ENCODE measurements around the gene SLC26A8. TPM values are rescaled to one million over a fixed set of nuclear protein-coding genes. Genes with fewer than 3 reads are reported as not detected.

The SLC26A8 gene
- total RNA-seq, 1 donor, result not detected

- no peak overlapping the region for H3K4me3 ChIP-seq (ENCODE audit: low read depth, low read length)
- TF ChIP-seq CTCF (IDR thresholded peaks at IDR 0.05; ENCODE audit: insufficient read depth, low read depth, low read length), result no peak
- peak; percentile 51 for DNase-seq (ENCODE audit: low read depth)
These were observed 1.5 kb upstream of the SLC26A8 start for GRCh38 chr6:36025932-36026327.

- no peak overlapping the region for H3K4me3 ChIP-seq (ENCODE audit: low read depth, low read length)
- peak; percentile 68 for DNase-seq (ENCODE audit: low read depth)
- no peak for TF ChIP-seq CTCF (IDR thresholded peaks at IDR 0.05; ENCODE audit: insufficient read depth, low read depth, low read length)
These were observed 955 bp upstream of the SLC26A8 start for GRCh38 chr6:36025260-36025931.

GRCh38 chr6:36020154-36020553 is 4.3 kb downstream of the SLC26A8 start:
- no peak for TF ChIP-seq CTCF (IDR thresholded peaks at IDR 0.05; ENCODE audit: insufficient read depth, low read depth, low read length)
- DNase-seq (ENCODE audit: low read depth), result no peak

GRCh38 chr6:36019167-36019566 is 5.3 kb downstream of the SLC26A8 start:
- no peak overlapping the region for H3K4me3 ChIP-seq (ENCODE audit: low read depth, low read length)
- DNase-seq (ENCODE audit: low read depth), result no peak
- TF ChIP-seq CTCF (IDR thresholded peaks at IDR 0.05; ENCODE audit: insufficient read depth, low read depth, low read length), result no peak

More at GRCh38 chr6:36020154-36020553, 4.3 kb downstream of the SLC26A8 start:
- H3K4me3 ChIP-seq (ENCODE audit: low read depth, low read length), result no peak overlapping the region

- no peak for DNase-seq (ENCODE audit: low read depth)
- no peak overlapping the region for H3K4me3 ChIP-seq (ENCODE audit: low read depth, low read length)
- TF ChIP-seq CTCF (IDR thresholded peaks at IDR 0.05; ENCODE audit: insufficient read depth, low read depth, low read length), result no peak
These were observed 6.1 kb downstream of the SLC26A8 start for GRCh38 chr6:36018339-36018738.

- DNase-seq (ENCODE audit: low read depth), result no peak
- no peak for TF ChIP-seq CTCF (IDR thresholded peaks at IDR 0.05; ENCODE audit: insufficient read depth, low read depth, low read length)
- H3K4me3 ChIP-seq (ENCODE audit: low read depth, low read length), result no peak overlapping the region
These were observed 8.8 kb downstream of the SLC26A8 start for GRCh38 chr6:36015666-36016065.

GRCh38 chr6:36000451-36000850 is 24.0 kb downstream of the SLC26A8 start:
- H3K4me3 ChIP-seq (ENCODE audit: low read depth, low read length), result no peak overlapping the region
- no peak for DNase-seq (ENCODE audit: low read depth)
- TF ChIP-seq CTCF (IDR thresholded peaks at IDR 0.05; ENCODE audit: insufficient read depth, low read depth, low read length), result no peak

Data from fibroblast of villous mesenchyme (primary cell).